Neural progenitor cell (in vitro differentiated cells): ENCODE results near the gene ITSN1.

Source experiments
- CTCF ChIP-seq: fragments of 200-600 bp; sonication (generic); IDR thresholded peaks from 2 replicates; pipeline ENCODE4 v1.5.1; 2017; ENCODE audit warnings: antibody characterized with exemption, mild to moderate bottlenecking
- EZH2phosphoT487 ChIP-seq: fragments of 200-600 bp; sonication (generic); IDR thresholded peaks from 2 replicates; pipeline ENCODE4 v1.6.1; 2017; ENCODE audit warnings: antibody characterized with exemption

- no peak for TF ChIP-seq CTCF
- TF ChIP-seq EZH2phosphoT487, result no peak
Observed at GRCh38 chr21:33802481-33802880, 160.2 kb downstream of the ITSN1 start.
